Thyroid gland (tissue), 4 donors: Measurements from ENCODE around the gene RNPEP. TPM values are rescaled to one million over a fixed set of nuclear protein-coding genes. Genes with fewer than 3 reads are reported as not detected.
"Not testable (repeated sequence)": the region's sequence is repeated elsewhere in the genome, so short reads cannot be mapped to it uniquely, and the experiment has no call there.

Experiments
- DNase-seq, 2 donors: peaks; one replicate each; pipeline ENCODE4 v3.0.0-alpha.2; 2019
- H3K27ac ChIP-seq, 3 donors: fragments of 200-600 bp; sonication (generic); 1 replicate in 2 of 3; 2 replicates in 1 of 3; pipeline ENCODE4 v1.5.1; 2016 to 2019; ENCODE audit warnings: mild to moderate bottlenecking in 1 of 3, moderate library complexity in 1 of 3
- H3K27me3 ChIP-seq: fragments of 200-600 bp; sonication (generic); one replicate; pipeline ENCODE4 v1.5.1; 2019
- H3K36me3 ChIP-seq, 2 donors: fragments of 200-600 bp; sonication (generic); one replicate each; pipeline ENCODE4 v1.5.1; 2016 to 2019
- H3K4me1 ChIP-seq, 2 donors: fragments of 200-600 bp; sonication (generic); one replicate each; pipeline ENCODE4 v1.5.1; 2017 to 2019
- H3K4me3 ChIP-seq, 3 donors: fragments of 200-600 bp; sonication (generic); replicated peaks in 1 of 3; 1 replicate in 2 of 3; 2 replicates in 1 of 3; pipeline ENCODE4 v1.5.1; 2016; ENCODE audit warnings: mild to moderate bottlenecking in 1 of 3
- H3K9me3 ChIP-seq: fragments of 200-600 bp; sonication (generic); one replicate; pipeline ENCODE4 v1.5.1; 2017
- POLR2A ChIP-seq, 2 donors: fragments of 450-650 bp; IDR thresholded peaks; one replicate each; pipeline ENCODE4 v1.6.1; 2017; ENCODE audit warnings: antibody characterized with exemption in 2 of 2, mild to moderate bottlenecking in 2 of 2, moderate library complexity in 1 of 2
- WGBS, 2 donors: methylation state at CpG; one replicate each; pipeline ENCODE4 v1.1.5; 2017; 5-methylcytosine and 5-hydroxymethylcytosine counted together
- intact Hi-C: fragments of 100-400 bp; cut with DNase I; formaldehyde crosslinking; loops from one replicate; pipeline ENCODE4 v1.15.1; 2023
- total RNA-seq, 4 donors: library from RNA; depleted of rRNA; stranded (reverse); fragments of >200 nt; gene quantifications; one replicate each; pipeline ENCODE4 v1.2.3, GENCODE V29; 2016
- TF ChIP-seq, protein P1 (sequence below), 6 experiments: fragments of 200-600 bp in 3 of 6; fragments of 450-650 bp in 3 of 6; sonication (generic) in 3 of 6; IDR thresholded peaks; one replicate each; pipeline ENCODE4 v1.5.1; 2016 to 2019; ENCODE audit warnings: antibody characterized with exemption in 6 of 6, mild to moderate bottlenecking in 2 of 6, inconsistent platforms in 1 of 6, moderate library complexity in 1 of 6

RNPEP gene
- total RNA-seq, 4 donors from 2014 or later, result 61.4 to 98.1 (median 85.7) TPM

DNA sequence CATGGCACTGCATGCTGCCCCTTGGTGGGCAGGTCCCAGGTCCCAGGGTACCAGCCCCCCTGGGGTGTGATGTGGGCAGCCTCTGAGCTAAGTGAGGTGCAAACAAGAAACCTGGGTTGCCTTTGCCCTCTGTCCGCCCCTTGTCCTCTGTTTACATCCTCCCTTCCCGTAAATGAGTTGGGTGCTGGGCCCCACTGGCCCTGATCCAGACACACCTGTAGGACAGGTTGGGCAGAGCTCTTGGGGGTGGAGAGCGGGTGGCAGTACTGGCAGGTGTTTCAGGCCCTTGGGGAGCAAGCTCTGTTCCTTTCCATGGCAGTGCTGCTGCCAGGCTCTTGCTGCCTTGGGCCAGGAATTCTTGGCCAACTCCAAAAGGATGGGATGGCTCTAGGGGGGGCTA is 63.8 kb downstream of the RNPEP start:
- DNase-seq, result peak; percentile 83 to 88
- H3K27me3 ChIP-seq, result no peaks in the 10 kb centered on the region
- H3K27ac ChIP-seq, result peak overlapping the region in 1 of 3 donors; percentile 30
- TF ChIP-seq POLR2A (IDR thresholded peaks at IDR 0.05), result no peak
- TF ChIP-seq, protein P1, sequence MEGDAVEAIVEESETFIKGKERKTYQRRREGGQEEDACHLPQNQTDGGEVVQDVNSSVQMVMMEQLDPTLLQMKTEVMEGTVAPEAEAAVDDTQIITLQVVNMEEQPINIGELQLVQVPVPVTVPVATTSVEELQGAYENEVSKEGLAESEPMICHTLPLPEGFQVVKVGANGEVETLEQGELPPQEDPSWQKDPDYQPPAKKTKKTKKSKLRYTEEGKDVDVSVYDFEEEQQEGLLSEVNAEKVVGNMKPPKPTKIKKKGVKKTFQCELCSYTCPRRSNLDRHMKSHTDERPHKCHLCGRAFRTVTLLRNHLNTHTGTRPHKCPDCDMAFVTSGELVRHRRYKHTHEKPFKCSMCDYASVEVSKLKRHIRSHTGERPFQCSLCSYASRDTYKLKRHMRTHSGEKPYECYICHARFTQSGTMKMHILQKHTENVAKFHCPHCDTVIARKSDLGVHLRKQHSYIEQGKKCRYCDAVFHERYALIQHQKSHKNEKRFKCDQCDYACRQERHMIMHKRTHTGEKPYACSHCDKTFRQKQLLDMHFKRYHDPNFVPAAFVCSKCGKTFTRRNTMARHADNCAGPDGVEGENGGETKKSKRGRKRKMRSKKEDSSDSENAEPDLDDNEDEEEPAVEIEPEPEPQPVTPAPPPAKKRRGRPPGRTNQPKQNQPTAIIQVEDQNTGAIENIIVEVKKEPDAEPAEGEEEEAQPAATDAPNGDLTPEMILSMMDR (IDR thresholded peaks at IDR 0.05), result no peak
- 36 to 41% methylated on average over 2 to 3 of the region's 3 CpGs for WGBS, 2 donors
- H3K4me3 ChIP-seq, result no peak overlapping the region
- no peaks in the 10 kb centered on the region for H3K36me3 ChIP-seq
- H3K9me3 ChIP-seq, result no peaks in the 10 kb centered on the region
- intact Hi-C loops, result no loop called here
- H3K4me1 ChIP-seq, result peaks cover 9 to 19% of the 10 kb centered on the region in 2 donors

- Histone ChIP-seq H3K27me3 (no peaks in the 10 kb centered on the region), H3K27ac (peak overlapping the region in 1 of 3 donors; percentile 30), H3K9me3 (no peaks in the 10 kb centered on the region), H3K4me3 (no peak overlapping the region), H3K4me1 (peaks cover 9 to 19% of the 10 kb centered on the region in 2 donors), H3K36me3 (no peaks in the 10 kb centered on the region)
- intact Hi-C loops, result no loop called here
- TF ChIP-seq, protein P1 (IDR thresholded peaks at IDR 0.05), result no peak
- no peak for TF ChIP-seq POLR2A (IDR thresholded peaks at IDR 0.05)
- DNase-seq, result no peak
- WGBS, 2 donors, result 76 to 80% methylated on average over 5 of the region's 5 CpGs
Measured at GRCh38 chr1:202046748-202047708, 64.6 kb downstream of the RNPEP start.

DNA sequence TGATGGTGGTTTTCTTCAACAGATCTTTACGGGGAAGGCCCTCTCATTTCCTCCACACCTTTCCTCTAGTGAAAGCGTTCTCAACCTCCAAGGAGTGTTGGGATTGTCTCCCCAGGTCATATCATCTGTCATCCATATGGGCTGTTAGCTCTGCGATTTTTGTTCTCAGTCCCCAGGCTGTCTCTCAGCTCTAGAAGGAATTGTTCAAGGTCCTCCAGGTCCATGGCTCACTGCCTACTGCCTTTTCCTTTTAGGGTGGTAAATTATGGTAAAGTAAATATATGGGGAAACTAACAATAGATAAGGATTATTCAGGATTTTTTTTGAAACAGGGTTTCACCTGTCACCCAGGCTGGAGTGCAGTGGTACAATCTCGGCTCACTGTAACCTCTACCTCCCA is 65.5 kb downstream of the RNPEP start:
- WGBS, 2 donors, result 84 to 90% methylated on average over 4 of the region's 4 CpGs
- no peaks in the 10 kb centered on the region for H3K27me3 ChIP-seq
- no peak overlapping the region for H3K4me3 ChIP-seq
- H3K27ac ChIP-seq, result no peak overlapping the region
- no peaks in the 10 kb centered on the region for H3K9me3 ChIP-seq
- TF ChIP-seq, protein P1 (IDR thresholded peaks at IDR 0.05), result no peak
- TF ChIP-seq POLR2A (IDR thresholded peaks at IDR 0.05), result no peak
- peaks cover 9 to 19% of the 10 kb centered on the region in 2 donors for H3K4me1 ChIP-seq
- H3K36me3 ChIP-seq, result no peaks in the 10 kb centered on the region
- no peak for DNase-seq
- intact Hi-C loops, result no loop called here

DNA sequence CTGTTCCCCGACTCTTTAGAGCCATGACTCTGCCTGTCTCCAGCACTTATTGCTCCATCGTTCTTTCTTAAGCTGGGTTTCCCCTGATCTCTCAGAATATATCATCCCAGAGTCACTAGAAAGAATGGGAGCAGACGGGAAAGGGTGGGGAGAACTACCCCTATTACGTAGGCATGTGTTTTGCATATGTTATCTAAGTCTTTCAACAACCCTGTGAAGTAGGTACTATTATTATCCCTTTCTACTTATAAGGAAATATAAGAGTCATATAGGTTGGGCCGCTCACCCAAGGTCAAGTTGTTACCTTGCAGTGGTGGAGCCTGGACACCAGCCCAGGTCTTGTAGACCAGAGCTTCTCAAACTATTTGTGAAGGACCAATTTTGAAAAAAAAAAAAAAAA is 66.7 kb downstream of the RNPEP start:
- no peaks in the 10 kb centered on the region for H3K36me3 ChIP-seq
- H3K27me3 ChIP-seq, result no peaks in the 10 kb centered on the region
- no peak overlapping the region for H3K27ac ChIP-seq
- H3K9me3 ChIP-seq, result no peaks in the 10 kb centered on the region
- 84 to 86% methylated on average over 5 of the region's 5 CpGs for WGBS, 2 donors
- no peak overlapping the region for H3K4me3 ChIP-seq
- TF ChIP-seq, protein P1 (IDR thresholded peaks at IDR 0.05), result no peak
- no peak for TF ChIP-seq POLR2A (IDR thresholded peaks at IDR 0.05)
- peaks cover 9 to 19% of the 10 kb centered on the region in 2 donors for H3K4me1 ChIP-seq
- intact Hi-C loops, result no loop called here
- DNase-seq, result no peak

GRCh38 chr1:202054094-202054493 is 71.6 kb downstream of the RNPEP start:
- H3K4me3 ChIP-seq, result no peak overlapping the region
- peaks cover 0 to 7% of the 10 kb centered on the region in 2 donors for H3K4me1 ChIP-seq
- intact Hi-C loops, result no loop called here
- 95% methylated on average over 7 of the region's 7 CpGs for WGBS, 2 donors
- DNase-seq, result no peak
- H3K27ac ChIP-seq, result no peak overlapping the region
- no peaks in the 10 kb centered on the region for H3K9me3 ChIP-seq
- H3K36me3 ChIP-seq, result no peaks in the 10 kb centered on the region
- H3K27me3 ChIP-seq, result no peaks in the 10 kb centered on the region
- no peak for TF ChIP-seq POLR2A (IDR thresholded peaks at IDR 0.05)
- TF ChIP-seq, protein P1 (IDR thresholded peaks at IDR 0.05), result no peak

- H3K36me3 ChIP-seq, intact Hi-C loops, DNase-seq, H3K9me3 ChIP-seq, H3K27me3 ChIP-seq, H3K4me1 ChIP-seq, H3K4me3 ChIP-seq, H3K27ac ChIP-seq: not testable (repeated sequence)
- WGBS, 2 donors, result 81 to 88% methylated on average over 4 of the region's 4 CpGs
Measured at GRCh38 chr1:202054673-202055072, 72.2 kb downstream of the RNPEP start.
